ENCODE data around the gene SPATS2L.

SPATS2L gene

DNA sequence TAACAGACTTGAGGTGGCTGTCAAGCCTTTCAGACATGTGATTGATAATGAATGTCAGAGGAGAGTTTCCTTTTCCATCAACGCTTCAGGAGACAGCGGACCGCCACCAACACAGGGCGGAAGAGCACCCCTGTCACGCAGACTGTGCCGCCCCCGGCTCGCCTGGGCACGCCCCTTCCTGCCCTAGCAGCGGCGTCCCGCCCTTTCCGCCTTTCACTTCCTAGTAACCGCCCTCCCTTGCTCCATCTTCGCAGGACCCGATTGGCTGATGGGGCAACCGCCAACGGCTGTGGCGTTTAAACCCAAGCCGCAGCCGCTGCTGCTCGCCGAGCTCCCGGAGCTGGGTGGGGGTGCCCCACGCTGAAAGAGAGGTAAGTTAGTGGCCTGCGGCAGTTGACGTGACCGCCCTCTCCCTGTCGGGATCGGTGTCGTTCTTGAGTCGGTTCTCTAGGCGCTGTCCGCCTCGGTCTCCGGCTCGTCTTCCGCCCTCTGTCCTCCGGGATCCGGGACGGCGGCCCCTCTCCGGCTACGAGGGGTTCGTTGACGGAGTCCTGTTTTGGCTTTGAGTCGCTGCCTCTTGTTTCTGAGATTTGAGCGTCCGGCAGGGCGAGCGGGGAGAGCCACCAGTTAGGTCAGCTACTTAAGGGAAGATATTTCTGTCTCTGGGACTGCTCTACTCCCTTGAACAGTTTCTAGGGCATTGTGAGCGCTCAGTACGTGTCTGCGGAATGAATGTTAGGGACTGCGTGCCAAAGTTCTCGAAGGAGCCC is 219.6 kb downstream of the SPATS2L start, which contains the start of gene SGO2:
SGO2 (plus strand) TSS at position 326 of the 770 bp plus-strand sequence. CDS start 6,769 bp downstream, outside the sequence.
- Mint-ChIP-seq H3K27me3 (peaks cover 5% of the 10 kb centered on the region), H3K9me3 (no peaks in the 10 kb centered on the region), H3K27ac (peak within 1 kb of the TSS; percentile 82), H3K4me3 (peak within 1 kb of the TSS; percentile 86), H3K4me1 (ENCODE audit: low read depth) (peaks cover 17% of the 10 kb centered on the region), H3K36me3 (ENCODE audit: low read depth) (peaks cover 4% of the 10 kb centered on the region)
- intact Hi-C loops (cut with micrococcal nuclease), result loop anchor here (1.0 kb wide), 1 partner anchor 16 kb away; the partner anchor contains the start of gene KCTD18

DNA sequence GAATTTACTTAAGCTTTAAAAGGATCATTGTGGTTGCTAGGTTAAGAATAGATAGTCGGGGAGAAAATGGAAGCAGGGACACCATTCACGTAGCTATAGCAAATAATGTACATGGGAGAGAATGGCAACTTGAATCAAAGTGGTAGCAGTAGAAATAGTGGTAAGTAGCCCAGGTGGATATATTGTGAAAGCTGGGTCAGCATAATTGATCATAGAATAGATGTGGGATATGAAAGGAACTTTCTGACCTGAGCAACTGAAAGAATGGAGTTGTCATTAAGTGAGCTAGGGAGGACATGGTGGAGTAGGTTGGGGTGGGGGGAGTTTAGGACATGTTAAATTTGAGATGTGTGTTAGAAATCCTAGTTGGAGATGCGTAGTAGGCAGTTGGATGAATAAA is 221.7 kb downstream of the SPATS2L start:
- intact Hi-C loops (cut with micrococcal nuclease), result no loop called here
- H3K36me3 Mint-ChIP-seq (ENCODE audit: low read depth), result peaks cover 4% of the 10 kb centered on the region
- peaks cover 2% of the 10 kb centered on the region for H3K27me3 Mint-ChIP-seq
- H3K4me1 Mint-ChIP-seq (ENCODE audit: low read depth), result peaks cover 17% of the 10 kb centered on the region
- no peak overlapping the region for H3K4me3 Mint-ChIP-seq
- no peaks in the 10 kb centered on the region for H3K9me3 Mint-ChIP-seq
- no peak overlapping the region for H3K27ac Mint-ChIP-seq
